GM12878 (cell line): ENCODE measurements around the gene GYPC. TPM values are rescaled to one million over a fixed set of nuclear protein-coding genes. Genes with fewer than 3 reads are reported as not detected.

Experiments
- ATAC-seq: fragments of 200-7000 bp; cut with Tn5 transposase; 3 replicates; pipeline ENCODE4 v1.9.1; 2020; ENCODE audit warnings: mild to moderate bottlenecking, moderate library complexity
- BruUV-seq: library from RNA; stranded (reverse); fragments of 400-500 nt; replicated peaks from 2 replicates; lab custom pipeline; 2021; lab: Mats Ljungman, UMichigan
- CTCF ChIA-PET: fragments of 300-600 bp; sonication (Branson Sonifier 250); formaldehyde crosslinking; extraction: SDS; loops from one replicate; lab custom pipeline; 2021; ENCODE audit warnings: inconsistent platforms; lab: Yijun Ruan, JAX
- POLR2A ChIA-PET: fragments of 350-600 bp; formaldehyde crosslinking; extraction: SDS; loops from one replicate; lab custom pipeline; 2021; ENCODE audit warnings: inconsistent platforms; lab: Charles Lee
- RAD21 ChIA-PET: fragments of 300-600 bp; sonication (Branson Sonifier 250); formaldehyde crosslinking; loops from one replicate; lab custom pipeline; 2023; ENCODE audit warnings: antibody characterized with exemption; ENCODE audit not compliant: unreplicated experiment; lab: Charles Lee
- SMC1A ChIA-PET: fragments of 300-600 bp; sonication (Branson Sonifier 250); formaldehyde crosslinking; loops from one replicate; lab custom pipeline; 2023; ENCODE audit not compliant: unreplicated experiment, uncharacterized antibody; lab: Charles Lee
- DNase-seq: peaks from one replicate; pipeline ENCODE4 v3.0.0-alpha.2; 2011; ENCODE audit warnings: low read depth, low spot score
- FAIRE-seq: peaks from 3 replicates; lab custom pipeline; 2011; peaks lifted over from hg19 to GRCh38; lab: Jason Lieb, UNC
- H2AFZ ChIP-seq: 2 replicates; pipeline ENCODE4 v1.6.0; 2011; ENCODE audit warnings: low read depth, low read length, control low read depth; ENCODE audit not compliant: control insufficient read depth
- H3K27ac ChIP-seq: 2 replicates; pipeline ENCODE4 v1.5.1; 2011; ENCODE audit warnings: control low read depth; ENCODE audit not compliant: control insufficient read depth, insufficient read depth
- H3K27me3 ChIP-seq, 2 experiments: replicated peaks in 1 of 2; 2 replicates each; pipeline versions ENCODE4 v1.6.0 to v1.6.1; 2011; ENCODE audit warnings: low read length in 1 of 2; ENCODE audit not compliant: control insufficient read depth in 2 of 2, insufficient read depth in 2 of 2
- H3K36me3 ChIP-seq, 2 experiments: 2 replicates each; pipeline ENCODE4 v1.5.1; 2011; ENCODE audit warnings: low read length in 1 of 2; ENCODE audit not compliant: control insufficient read depth in 2 of 2, insufficient read depth in 2 of 2
- H3K4me1 ChIP-seq: 2 replicates; pipeline ENCODE4 v1.6.1; 2011; ENCODE audit warnings: mild to moderate bottlenecking, low read length, moderate library complexity, mixed read lengths; ENCODE audit not compliant: control insufficient read depth, insufficient read depth
- H3K4me2 ChIP-seq: 2 replicates; pipeline ENCODE4 v1.6.0; 2011; ENCODE audit warnings: control low read depth; ENCODE audit not compliant: control insufficient read depth, insufficient read depth
- H3K4me3 ChIP-seq: fragments of 200-600 bp; sonication (generic); 2 replicates; pipeline ENCODE4 v1.5.1; 2016
- H3K79me2 ChIP-seq: 2 replicates; pipeline ENCODE4 v1.6.0; 2011; ENCODE audit warnings: low read length; ENCODE audit not compliant: control insufficient read depth, insufficient read depth
- H3K9ac ChIP-seq: 2 replicates; pipeline ENCODE4 v1.8.0; 2011; ENCODE audit warnings: low read length, control low read depth, mixed read lengths; ENCODE audit not compliant: control insufficient read depth, insufficient read depth
- H3K9me3 ChIP-seq: replicated peaks from 3 replicates; pipeline ENCODE4 v1.5.1; 2011; ENCODE audit warnings: mild to moderate bottlenecking, low read length; ENCODE audit not compliant: control insufficient read depth, insufficient read depth
- H4K20me1 ChIP-seq: 2 replicates; pipeline ENCODE4 v1.6.0; 2011; ENCODE audit not compliant: control insufficient read depth, insufficient read depth
- ETV6 ChIP-seq, 2 experiments: fragments of 450-650 bp in 1 of 2; IDR thresholded peaks in 1 of 2; conservative IDR thresholded peaks in 1 of 2; 2 replicates each; pipeline ENCODE4 v1.6.1; 2014; ENCODE audit warnings: antibody characterized with exemption in 1 of 2, borderline replicate concordance in 1 of 2, low read depth in 1 of 2, mild to moderate bottlenecking in 1 of 2, moderate library complexity in 1 of 2
- KDM1A ChIP-seq: fragments of 200-600 bp; sonication (generic); IDR thresholded peaks from 2 replicates; pipeline ENCODE4 v1.6.1; 2016; ENCODE audit warnings: borderline replicate concordance
- ZBTB40 ChIP-seq: fragments of 450-650 bp; IDR thresholded peaks from 2 replicates; pipeline ENCODE4 v1.6.1; 2016; ENCODE audit warnings: mild to moderate bottlenecking, moderate library complexity, borderline replicate concordance
- WGBS: methylation state at CpG from one replicate; pipeline ENCODE4 v1.1.6; 2016; ENCODE audit warnings: low lambda C conversion rate; ENCODE audit not compliant: insufficient replicate concordance, insufficient coverage; ENCODE audit errors: missing lambda C conversion rate; 5-methylcytosine and 5-hydroxymethylcytosine counted together
- in situ Hi-C: fragments of 300-500 bp; cut with MboI; formaldehyde crosslinking; loops from 9 replicates; pipeline ENCODE4 v1.14.3; 2018; ENCODE audit warnings: mixed read lengths
- intact Hi-C: fragments of 100-400 bp; cut with micrococcal nuclease; formaldehyde crosslinking; loops from one replicate; pipeline ENCODE4 v1.14.2; 2022; ENCODE audit not compliant: unreplicated experiment
- polyA plus RNA-seq, 11 experiments: library from polyadenylated mRNA; depleted of rRNA in 4 of 11; unstranded in 6 of 11; stranded (reverse) in 5 of 11; fragments of >200 nt; fragmentation: Nextera tagmentation in 4 of 11; fragmentation: Illumina TruSeq in 1 of 11; extraction: Ambion mirVana in 4 of 11; extraction: Trizol in 1 of 11; gene quantifications; 1 replicate in 1 of 11; 2 replicates in 10 of 11; pipeline versions ENCODE4 v1.2.1 to v1.2.3, GENCODE V29; 2011 to 2016; ENCODE audit warnings: inconsistent platforms in 2 of 11, missing spikeins in 2 of 11, low read depth in 1 of 11
- total RNA-seq, 4 experiments: library from RNA; depleted of rRNA in 3 of 4; stranded (reverse); fragments of >200 nt in 3 of 4; fragmentation: Illumina TruSeq in 1 of 4; extraction: Trizol in 1 of 4; gene quantifications; 2 replicates each; pipeline versions ENCODE4 v1.2.1 to v1.2.3, GENCODE V29; 2013 to 2021

GYPC gene
- total and polyA plus RNA-seq, 10 of the 15 experiments (the other 5 are each of a cell fraction or from before 2014, with no cell fraction given): 26.2 to 150 (median 81.4) TPM

GRCh38 chr2:126645211-126645618 lies 10.7 kb upstream of the GYPC start:
- Histone ChIP-seq H2AFZ (peak overlapping the region; percentile 36), H3K4me3 (no peak overlapping the region), H3K9ac (no peak overlapping the region), H3K79me2 (no peaks in the 10 kb centered on the region), H4K20me1 (no peaks in the 10 kb centered on the region), H3K27me3 (no peaks in the 10 kb centered on the region), H3K27ac (peak overlapping the region; percentile 43; the same call in 1 of the 2 replicates), H3K9me3 (peaks cover 4% of the 10 kb centered on the region; the same call in 2 of the 3 replicates), H3K4me2 (no peak overlapping the region), H3K36me3 (no peaks in the 10 kb centered on the region), H3K4me1 (peaks cover 11% of the 10 kb centered on the region)
- CTCF ChIA-PET: interaction anchor here (1.1 kb wide), 1 partner anchor 11 kb away, joined by 3 read pairs; no protein-coding TSS in a partner anchor
- in situ Hi-C loops: no loop called here
- ATAC-seq (peak; percentile 73), DNase-seq (no peak), FAIRE-seq (no peak)
- TF ChIP-seq KDM1A (no peak), ZBTB40 (no peak), ETV6 (conservative IDR thresholded peaks at IDR 0.05 in 1 of 2, IDR thresholded peaks at IDR 0.05 in 1 of 2; ENCODE audit: borderline replicate concordance in 1 of 2, low read depth in 1 of 2) (0 out of 4 replicates have a peak, but pooled peaks of 1 of the 2 experiments have one; percentile 5)
- RAD21 ChIA-PET: no interaction called here
- SMC1A ChIA-PET: interaction anchor here (0.8 to 1.5 kb wide), 3 partner anchors 9 to 19 kb away, joined by 3 to 4 read pairs (median 4); no protein-coding TSS in a partner anchor
- WGBS: 7% methylated on average over 1 of the region's 1 CpG
- intact Hi-C loops: no loop called here
- no TSS peak for BruUV-seq
- POLR2A ChIA-PET: no interaction called here
